SK-N-SH (cell line): ENCODE data around the gene INPP5A. TPM values are rescaled to one million over a fixed set of nuclear protein-coding genes. Genes with fewer than 3 reads are reported as not detected.

Experiments used
- CTCF ChIA-PET: fragments of 300-600, 350-600 bp; formaldehyde crosslinking; extraction: SDS; loops from one replicate; lab custom pipeline; 2021; lab: Yijun Ruan, JAX
- POLR2A ChIA-PET: fragments of 350-600 bp; sonication (Branson Sonifier 250); formaldehyde crosslinking; extraction: SDS; loops from one replicate; lab custom pipeline; 2020; ENCODE audit warnings: antibody characterized with exemption, inconsistent platforms; lab: Yijun Ruan, JAX
- DNase-seq: peaks from one replicate; pipeline ENCODE4 v3.0.0; 2012
- H2AFZ ChIP-seq: fragments of 200-600 bp; sonication (generic); 2 replicates; pipeline ENCODE4 v1.8.1; 2016; ENCODE audit warnings: antibody characterized with exemption, mild to moderate bottlenecking, low read depth
- H3F3A ChIP-seq: fragments of 200-600 bp; sonication (generic); replicated peaks from 2 replicates; pipeline ENCODE3; 2016; ENCODE audit warnings: antibody characterized with exemption, mild to moderate bottlenecking; ENCODE audit not compliant: insufficient read depth
- H3K27ac ChIP-seq, 2 experiments: fragments of 200-500 bp in 1 of 2; fragments of 200-600 bp in 1 of 2; sonication (Bioruptor generic) in 1 of 2; sonication (generic), shearing (Covaris generic) in 1 of 2; 2 replicates each; pipeline versions ENCODE4 v1.5.1 to v1.6.1; 2014 to 2016; ENCODE audit warnings: low read depth in 2 of 2, inconsistent platforms in 1 of 2, low read length in 1 of 2, mild to moderate bottlenecking in 1 of 2, mixed read lengths in 1 of 2
- H3K27me3 ChIP-seq: fragments of 200-600 bp; sonication (generic), shearing (Covaris generic); 2 replicates; pipeline ENCODE4 v1.6.1; 2016; ENCODE audit warnings: mixed run types; ENCODE audit not compliant: insufficient read depth
- H3K36me3 ChIP-seq, 2 experiments: fragments of 200-500 bp in 1 of 2; fragments of 200-600 bp in 1 of 2; sonication (Bioruptor generic) in 1 of 2; sonication (generic) in 1 of 2; replicated peaks in 1 of 2; 2 replicates each; pipeline versions ENCODE3 to v1.5.1; 2014 to 2016; ENCODE audit warnings: low read length in 1 of 2, mild to moderate bottlenecking in 1 of 2; ENCODE audit not compliant: insufficient read depth in 2 of 2, control insufficient read depth in 1 of 2
- H3K4me1 ChIP-seq, 2 experiments: fragments of 200-500 bp in 1 of 2; fragments of 200-600 bp in 1 of 2; sonication (Bioruptor generic) in 1 of 2; sonication (generic), shearing (Covaris generic) in 1 of 2; 2 replicates each; pipeline versions ENCODE4 v1.5.1 to v1.6.1; 2014 to 2016; ENCODE audit warnings: low read depth in 1 of 2, low read length in 1 of 2, mixed run types in 1 of 2; ENCODE audit not compliant: insufficient read depth in 2 of 2, control insufficient read depth in 1 of 2
- H3K4me2 ChIP-seq: fragments of 200-600 bp; sonication (generic), shearing (Covaris generic); 2 replicates; pipeline ENCODE4 v1.6.1; 2017; ENCODE audit warnings: mixed run types
- H3K4me3 ChIP-seq, 2 experiments: fragments of 200-500 bp in 1 of 2; fragments of 200-600 bp in 1 of 2; sonication (Bioruptor generic) in 1 of 2; sonication (generic), shearing (Covaris generic) in 1 of 2; 2 replicates each; pipeline versions ENCODE4 v1.5.1 to v1.8.1; 2014 to 2016; ENCODE audit warnings: low read depth in 2 of 2, inconsistent platforms in 1 of 2, low read length in 1 of 2, mild to moderate bottlenecking in 1 of 2, mixed read lengths in 1 of 2, moderate library complexity in 1 of 2
- H3K79me2 ChIP-seq: fragments of 200-600 bp; sonication (generic); 2 replicates; pipeline ENCODE4 v1.8.1; 2017; ENCODE audit warnings: mild to moderate bottlenecking; ENCODE audit not compliant: insufficient read depth
- H3K9ac ChIP-seq: fragments of 200-600 bp; sonication (generic); 2 replicates; pipeline ENCODE4 v1.6.1; 2017; ENCODE audit warnings: mixed run types
- H3K9me2 ChIP-seq: fragments of 200-600 bp; sonication (generic); 2 replicates; pipeline ENCODE4 v1.6.1; 2017; ENCODE audit warnings: mixed run types
- H3K9me3 ChIP-seq: fragments of 200-600 bp; sonication (generic); 2 replicates; pipeline ENCODE4 v1.6.1; 2017; ENCODE audit warnings: mixed run types, mild to moderate bottlenecking, moderate library complexity
- H4K20me1 ChIP-seq: fragments of 200-600 bp; sonication (generic); 2 replicates; pipeline ENCODE4 v1.6.1; 2017; ENCODE audit warnings: mild to moderate bottlenecking, mixed run types; ENCODE audit not compliant: insufficient read depth
- CHD2 ChIP-seq: fragments of 150-350 bp; IDR thresholded peaks from 2 replicates; pipeline ENCODE4 v1.6.1; 2018; ENCODE audit warnings: low read length; ENCODE audit not compliant: partially characterized antibody
- ELF1 ChIP-seq: IDR thresholded peaks from 2 replicates; pipeline ENCODE4 v1.4.0; 2012
- FOSL2 ChIP-seq: IDR thresholded peaks from 2 replicates; pipeline ENCODE4 v1.4.0; 2012; ENCODE audit warnings: low read depth, mild to moderate bottlenecking, moderate library complexity, borderline replicate concordance
- FOXJ3 ChIP-seq: sonication (generic); formaldehyde crosslinking; IDR thresholded peaks from 2 replicates; pipeline ENCODE4 v1.5.1; 2020; ENCODE audit warnings: mild to moderate bottlenecking, missing genetic modification reagents
- MEF2A ChIP-seq: IDR thresholded peaks from 2 replicates; pipeline ENCODE4 v1.4.0; 2012; ENCODE audit warnings: low read depth, borderline replicate concordance
- MXI1 ChIP-seq: IDR thresholded peaks from 2 replicates; pipeline ENCODE4 v1.6.1; 2012; ENCODE audit warnings: mild to moderate bottlenecking, low read depth, low read length, improper control_type of control experiment
- NFIC ChIP-seq: IDR thresholded peaks from 2 replicates; pipeline ENCODE4 v1.4.0; 2012; ENCODE audit warnings: borderline replicate concordance
- POLR2AphosphoS5 ChIP-seq: IDR thresholded peaks from 2 replicates; pipeline ENCODE4 v1.6.1; 2012; ENCODE audit warnings: low read depth, low read length
- RCOR1 ChIP-seq: fragments of 150-350 bp; IDR thresholded peaks from 2 replicates; pipeline ENCODE4 v1.6.1; 2017; ENCODE audit warnings: antibody characterized with exemption, low read length
- SMC3 ChIP-seq: IDR thresholded peaks from 2 replicates; pipeline ENCODE4 v1.6.1; 2012; ENCODE audit warnings: low read depth, low read length, improper control_type of control experiment
- TAF1 ChIP-seq: IDR thresholded peaks from 2 replicates; pipeline ENCODE4 v1.6.1; 2012; ENCODE audit warnings: low read depth, mild to moderate bottlenecking, low read length, moderate library complexity, borderline replicate concordance
- TCF12 ChIP-seq: IDR thresholded peaks from 2 replicates; pipeline ENCODE4 v1.4.0; 2012
- TEAD4 ChIP-seq: IDR thresholded peaks from 2 replicates; pipeline ENCODE4 v1.4.0; 2012; ENCODE audit warnings: mild to moderate bottlenecking, borderline replicate concordance; ENCODE audit not compliant: insufficient read depth
- YY1 ChIP-seq: IDR thresholded peaks from 2 replicates; pipeline ENCODE4 v1.4.0; 2012; ENCODE audit warnings: low read depth, mild to moderate bottlenecking
- WGBS: methylation state at CpG from one replicate; pipeline ENCODE4 v1.1.6; 2017; ENCODE audit warnings: low lambda C conversion rate; 5-methylcytosine and 5-hydroxymethylcytosine counted together
- polyA plus RNA-seq, 3 experiments: library from polyadenylated mRNA; depleted of rRNA; stranded (reverse); fragments of >200 nt; gene quantifications; 2 replicates each; pipeline ENCODE4 v1.2.3, GENCODE V29; 2012
- TF ChIP-seq, protein P1 (sequence below): fragments of 150-350 bp; IDR thresholded peaks from 2 replicates; pipeline ENCODE4 v1.6.1; 2017; ENCODE audit warnings: antibody characterized with exemption, low read length, low read depth, borderline replicate concordance
- TF ChIP-seq, protein P2 (sequence below): IDR thresholded peaks from 2 replicates; pipeline ENCODE4 v1.4.0; 2012; ENCODE audit warnings: low read depth, borderline replicate concordance
- TF ChIP-seq, protein P3 (sequence below): fragments of 200-600 bp; sonication (generic); IDR thresholded peaks from 2 replicates; pipeline ENCODE4 v1.6.1; 2017; ENCODE audit warnings: antibody characterized with exemption, mild to moderate bottlenecking, moderate library complexity
- TF ChIP-seq, protein P4 (sequence below): IDR thresholded peaks from 2 replicates; pipeline ENCODE4 v1.6.1; 2012; ENCODE audit warnings: mild to moderate bottlenecking, low read depth, low read length, moderate library complexity

The INPP5A gene
- polyA plus RNA-seq, 1 of the 3 experiments (the other 2 are of a cell fraction) = 12.0 TPM

DNA sequence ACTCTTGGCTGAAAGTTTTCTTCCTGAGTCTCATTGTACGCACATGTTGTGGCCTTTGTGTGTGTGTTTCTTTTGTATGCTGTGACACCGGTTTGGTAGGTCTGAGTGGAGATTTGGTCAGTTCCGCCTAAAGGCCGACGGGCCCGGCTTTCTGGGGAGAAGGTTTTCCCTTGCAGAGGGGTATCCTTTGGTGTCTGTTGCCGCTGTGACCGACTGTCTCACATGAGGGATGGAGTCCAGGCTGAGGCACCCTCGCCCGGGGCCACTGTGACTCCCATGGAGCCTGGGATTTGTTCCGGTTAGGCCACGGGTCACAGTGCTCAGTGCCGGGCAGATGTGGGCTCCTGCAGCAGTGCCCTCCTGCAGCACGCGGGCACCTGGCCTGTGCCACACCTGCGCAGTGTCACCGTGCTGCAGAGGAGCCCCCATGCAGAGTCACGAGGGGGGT is 19.4 kb downstream of the INPP5A start:
- Histone ChIP-seq H3F3A (no peaks in the 10 kb centered on the region), H3K27me3 (no peaks in the 10 kb centered on the region), H3K27ac (no peak overlapping the region), H3K9me3 (no peaks in the 10 kb centered on the region), H3K4me2 (no peak overlapping the region), H3K9ac (no peak overlapping the region), H3K9me2 (no peaks in the 10 kb centered on the region), H3K36me3 (no peaks in the 10 kb centered on the region), H2AFZ (no peak overlapping the region), H3K4me3 (no peak overlapping the region), H4K20me1 (peaks cover 26% of the 10 kb centered on the region), H3K79me2 (peaks cover 23% of the 10 kb centered on the region), H3K4me1 (no peaks in the 10 kb centered on the region)
- ChIA-PET CTCF (no interaction called here), POLR2A (no interaction called here)
- WGBS = 92% methylated on average over 5 of the region's 18 CpGs
- peak; percentile 16 for DNase-seq
- TF ChIP-seq SMC3 (no peak), RCOR1 (no peak), ELF1 (no peak), TAF1 (no peak), TEAD4 (no peak), MXI1 (no peak), FOXJ3 (CRISPR knock-in tag) (no peak), TCF12 (no peak), POLR2AphosphoS5 (no peak), YY1 (no peak), CHD2 (no peak), NFIC (no peak), MEF2A (no peak), FOSL2 (no peak)
- TF ChIP-seq, protein P1, sequence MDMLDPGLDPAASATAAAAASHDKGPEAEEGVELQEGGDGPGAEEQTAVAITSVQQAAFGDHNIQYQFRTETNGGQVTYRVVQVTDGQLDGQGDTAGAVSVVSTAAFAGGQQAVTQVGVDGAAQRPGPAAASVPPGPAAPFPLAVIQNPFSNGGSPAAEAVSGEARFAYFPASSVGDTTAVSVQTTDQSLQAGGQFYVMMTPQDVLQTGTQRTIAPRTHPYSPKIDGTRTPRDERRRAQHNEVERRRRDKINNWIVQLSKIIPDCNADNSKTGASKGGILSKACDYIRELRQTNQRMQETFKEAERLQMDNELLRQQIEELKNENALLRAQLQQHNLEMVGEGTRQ = no peak
- TF ChIP-seq, protein P2, sequence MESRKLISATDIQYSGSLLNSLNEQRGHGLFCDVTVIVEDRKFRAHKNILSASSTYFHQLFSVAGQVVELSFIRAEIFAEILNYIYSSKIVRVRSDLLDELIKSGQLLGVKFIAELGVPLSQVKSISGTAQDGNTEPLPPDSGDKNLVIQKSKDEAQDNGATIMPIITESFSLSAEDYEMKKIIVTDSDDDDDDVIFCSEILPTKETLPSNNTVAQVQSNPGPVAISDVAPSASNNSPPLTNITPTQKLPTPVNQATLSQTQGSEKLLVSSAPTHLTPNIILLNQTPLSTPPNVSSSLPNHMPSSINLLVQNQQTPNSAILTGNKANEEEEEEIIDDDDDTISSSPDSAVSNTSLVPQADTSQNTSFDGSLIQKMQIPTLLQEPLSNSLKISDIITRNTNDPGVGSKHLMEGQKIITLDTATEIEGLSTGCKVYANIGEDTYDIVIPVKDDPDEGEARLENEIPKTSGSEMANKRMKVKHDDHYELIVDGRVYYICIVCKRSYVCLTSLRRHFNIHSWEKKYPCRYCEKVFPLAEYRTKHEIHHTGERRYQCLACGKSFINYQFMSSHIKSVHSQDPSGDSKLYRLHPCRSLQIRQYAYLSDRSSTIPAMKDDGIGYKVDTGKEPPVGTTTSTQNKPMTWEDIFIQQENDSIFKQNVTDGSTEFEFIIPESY = no peak
- TF ChIP-seq, protein P3, sequence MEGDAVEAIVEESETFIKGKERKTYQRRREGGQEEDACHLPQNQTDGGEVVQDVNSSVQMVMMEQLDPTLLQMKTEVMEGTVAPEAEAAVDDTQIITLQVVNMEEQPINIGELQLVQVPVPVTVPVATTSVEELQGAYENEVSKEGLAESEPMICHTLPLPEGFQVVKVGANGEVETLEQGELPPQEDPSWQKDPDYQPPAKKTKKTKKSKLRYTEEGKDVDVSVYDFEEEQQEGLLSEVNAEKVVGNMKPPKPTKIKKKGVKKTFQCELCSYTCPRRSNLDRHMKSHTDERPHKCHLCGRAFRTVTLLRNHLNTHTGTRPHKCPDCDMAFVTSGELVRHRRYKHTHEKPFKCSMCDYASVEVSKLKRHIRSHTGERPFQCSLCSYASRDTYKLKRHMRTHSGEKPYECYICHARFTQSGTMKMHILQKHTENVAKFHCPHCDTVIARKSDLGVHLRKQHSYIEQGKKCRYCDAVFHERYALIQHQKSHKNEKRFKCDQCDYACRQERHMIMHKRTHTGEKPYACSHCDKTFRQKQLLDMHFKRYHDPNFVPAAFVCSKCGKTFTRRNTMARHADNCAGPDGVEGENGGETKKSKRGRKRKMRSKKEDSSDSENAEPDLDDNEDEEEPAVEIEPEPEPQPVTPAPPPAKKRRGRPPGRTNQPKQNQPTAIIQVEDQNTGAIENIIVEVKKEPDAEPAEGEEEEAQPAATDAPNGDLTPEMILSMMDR = no peak
- TF ChIP-seq, protein P4, sequence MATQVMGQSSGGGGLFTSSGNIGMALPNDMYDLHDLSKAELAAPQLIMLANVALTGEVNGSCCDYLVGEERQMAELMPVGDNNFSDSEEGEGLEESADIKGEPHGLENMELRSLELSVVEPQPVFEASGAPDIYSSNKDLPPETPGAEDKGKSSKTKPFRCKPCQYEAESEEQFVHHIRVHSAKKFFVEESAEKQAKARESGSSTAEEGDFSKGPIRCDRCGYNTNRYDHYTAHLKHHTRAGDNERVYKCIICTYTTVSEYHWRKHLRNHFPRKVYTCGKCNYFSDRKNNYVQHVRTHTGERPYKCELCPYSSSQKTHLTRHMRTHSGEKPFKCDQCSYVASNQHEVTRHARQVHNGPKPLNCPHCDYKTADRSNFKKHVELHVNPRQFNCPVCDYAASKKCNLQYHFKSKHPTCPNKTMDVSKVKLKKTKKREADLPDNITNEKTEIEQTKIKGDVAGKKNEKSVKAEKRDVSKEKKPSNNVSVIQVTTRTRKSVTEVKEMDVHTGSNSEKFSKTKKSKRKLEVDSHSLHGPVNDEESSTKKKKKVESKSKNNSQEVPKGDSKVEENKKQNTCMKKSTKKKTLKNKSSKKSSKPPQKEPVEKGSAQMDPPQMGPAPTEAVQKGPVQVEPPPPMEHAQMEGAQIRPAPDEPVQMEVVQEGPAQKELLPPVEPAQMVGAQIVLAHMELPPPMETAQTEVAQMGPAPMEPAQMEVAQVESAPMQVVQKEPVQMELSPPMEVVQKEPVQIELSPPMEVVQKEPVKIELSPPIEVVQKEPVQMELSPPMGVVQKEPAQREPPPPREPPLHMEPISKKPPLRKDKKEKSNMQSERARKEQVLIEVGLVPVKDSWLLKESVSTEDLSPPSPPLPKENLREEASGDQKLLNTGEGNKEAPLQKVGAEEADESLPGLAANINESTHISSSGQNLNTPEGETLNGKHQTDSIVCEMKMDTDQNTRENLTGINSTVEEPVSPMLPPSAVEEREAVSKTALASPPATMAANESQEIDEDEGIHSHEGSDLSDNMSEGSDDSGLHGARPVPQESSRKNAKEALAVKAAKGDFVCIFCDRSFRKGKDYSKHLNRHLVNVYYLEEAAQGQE = no peak
